Measurements from ENCODE around the gene FEM1B. TPM values are rescaled to one million over a fixed set of nuclear protein-coding genes. Genes with fewer than 3 reads are reported as not detected.

FEM1B gene
- total and polyA plus RNA-seq, 2 of the 8 experiments (the other 6 are each of a cell fraction or from before 2014, with no cell fraction given): 36.1 to 83.8 TPM

GRCh38 chr15:68230157-68231100, 47.1 kb upstream of the FEM1B start (continued):
- TF ChIP-seq CHD7 (IDR thresholded peaks at IDR 0.05; ENCODE audit: insufficient replicate concordance, low read length) (no peak), TAF7 (optimal IDR thresholded peaks at IDR 0.05; ENCODE audit: borderline replicate concordance, low read depth, low read length) (no peak), EGR1 (IDR thresholded peaks at IDR 0.05; ENCODE audit: borderline replicate concordance, low read depth, low read length) (no peak), FOSL1 (IDR thresholded peaks at IDR 0.05; ENCODE audit: insufficient read depth, low read depth, low read length) (no peak), RBBP5 (IDR thresholded peaks at IDR 0.05; ENCODE audit: borderline replicate concordance, low read depth, low read length) (no peak), CHD2 (IDR thresholded peaks at IDR 0.05; ENCODE audit: low read length) (no peak), ATF3 (IDR thresholded peaks at IDR 0.05; ENCODE audit: insufficient read depth, low read depth, low read length) (no peak), CREB1 (IDR thresholded peaks at IDR 0.05) (no peak), CHD1 (IDR thresholded peaks at IDR 0.05; ENCODE audit: low read depth, low read length) (no peak)

All from H1 (cell line).